ENCODE measurements around the gene FNDC3B.
A peak's percentile ranks its signal among the peaks of the same experiment; 100 is the strongest.

The FNDC3B gene

DNA sequence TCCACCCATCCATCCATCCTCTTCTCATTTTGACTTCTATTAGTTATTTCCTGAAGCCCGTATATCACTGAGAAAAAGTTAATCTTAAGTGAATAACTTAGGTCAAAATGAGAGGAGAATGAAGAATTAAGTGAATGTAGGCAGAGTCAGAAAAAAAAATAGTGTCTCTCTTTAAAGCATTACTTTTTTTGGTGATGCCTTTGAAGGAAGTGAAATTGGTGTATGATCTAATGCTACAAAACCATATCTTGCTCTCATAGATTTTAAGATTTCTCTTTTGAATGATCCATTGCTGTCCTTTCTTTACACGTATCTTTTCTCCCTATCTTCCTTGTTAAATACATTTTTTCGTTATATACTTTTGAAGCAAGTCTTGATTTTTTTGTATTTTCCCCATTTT, 23.4 kb downstream of the FNDC3B start:
- TF ChIP-seq ZNF174 (tag by site-specific recombination; IDR thresholded peaks at IDR 0.05) (no peak), SALL2 (tag by site-specific recombination; IDR thresholded peaks at IDR 0.05; ENCODE audit: borderline replicate concordance) (no peak), ZNF221 (tag by site-specific recombination; IDR thresholded peaks at IDR 0.05; ENCODE audit: borderline replicate concordance) (no peak), ZNF366 (tag by site-specific recombination; conservative IDR thresholded peaks at IDR 0.05) (0 out of 2 replicates have a peak, but pooled peaks have one; percentile 27), ZBTB8A (tag by site-specific recombination; IDR thresholded peaks at IDR 0.05) (no peak)
- POLR2A ChIA-PET, result no interaction called here
- CTCF ChIA-PET, result no interaction called here
- Histone ChIP-seq H3K4me1 (ENCODE audit: control insufficient read depth, insufficient read depth, low read length) (peaks cover 3% of the 10 kb centered on the region), H3K36me3 (ENCODE audit: control insufficient read depth in 2 of 2, insufficient read depth in 1 of 2, low read length in 2 of 2) (no peaks in the 10 kb centered on the region), H3K27ac (ENCODE audit: extremely low read depth, low read depth, low read length) (no peak overlapping the region), H3K9me3 (ENCODE audit: control insufficient read depth, insufficient read depth, low read depth, low read length) (no peaks in the 10 kb centered on the region), H3K4me3 (ENCODE audit: low read depth, low read length) (no peak overlapping the region)

DNA sequence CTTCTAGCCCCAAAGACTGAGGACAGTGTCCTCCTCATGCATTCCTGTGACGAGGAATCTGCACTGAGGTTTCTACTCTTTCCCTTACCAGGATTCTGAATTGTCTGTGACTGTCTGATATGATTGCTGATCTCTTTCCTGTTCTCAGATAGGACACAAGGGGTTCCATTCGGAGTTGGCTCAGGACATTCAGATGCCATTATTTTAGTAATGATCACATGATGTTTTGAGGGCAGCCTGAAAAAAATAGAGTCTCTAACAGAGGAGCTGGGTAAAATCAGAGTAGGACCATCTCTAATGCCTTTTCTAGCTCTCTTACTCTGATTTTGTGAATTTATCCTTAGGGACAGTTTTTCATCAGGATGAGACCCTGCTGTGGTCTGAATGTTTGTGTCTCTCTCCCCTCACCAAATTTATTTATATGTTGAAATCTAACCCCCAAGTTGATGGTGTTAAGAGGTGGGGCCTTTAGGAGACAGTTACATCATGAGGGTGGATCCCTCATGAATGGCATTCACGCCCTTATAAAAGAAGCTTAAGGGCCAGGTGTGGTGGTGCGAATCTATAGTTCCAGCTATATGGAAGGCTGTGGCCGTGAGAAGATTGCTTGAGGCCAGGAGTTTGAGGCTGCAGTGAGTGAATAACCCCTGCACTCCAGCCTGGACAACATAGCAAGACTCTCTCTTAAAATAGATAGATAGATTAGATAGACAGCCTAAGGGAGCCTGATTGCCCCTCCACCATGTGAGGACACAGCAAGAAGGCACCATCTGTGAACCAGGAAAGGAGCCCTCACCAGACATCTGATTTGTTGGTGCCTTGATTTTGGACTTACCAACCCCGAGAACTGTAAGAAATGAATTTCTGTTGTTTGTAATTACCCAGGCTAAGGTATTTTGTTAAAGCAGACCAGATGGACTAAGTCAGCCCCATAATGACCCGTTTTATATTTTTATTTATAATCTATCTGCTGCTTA, 24.4 kb downstream of the FNDC3B start:
- Histone ChIP-seq H3K36me3 (ENCODE audit: control insufficient read depth in 2 of 2, insufficient read depth in 1 of 2, low read length in 2 of 2) (no peaks in the 10 kb centered on the region), H3K9me3 (ENCODE audit: control insufficient read depth, insufficient read depth, low read depth, low read length) (no peaks in the 10 kb centered on the region), H3K27ac (ENCODE audit: extremely low read depth, low read depth, low read length) (no peak overlapping the region), H3K4me3 (ENCODE audit: low read depth, low read length) (no peak overlapping the region), H3K4me1 (ENCODE audit: control insufficient read depth, insufficient read depth, low read length) (peaks cover 3% of the 10 kb centered on the region)
- POLR2A ChIA-PET, result no interaction called here
- TF ChIP-seq KLF1 (tag by site-specific recombination; IDR thresholded peaks at IDR 0.05) (peak; percentile 69), ZNF449 (tag by site-specific recombination; IDR thresholded peaks at IDR 0.05) (no peak), ZNF354C (tag by site-specific recombination; IDR thresholded peaks at IDR 0.05; ENCODE audit: borderline replicate concordance, low read depth) (no peak), ZNF473 (tag by site-specific recombination; IDR thresholded peaks at IDR 0.05) (no peak), ZNF148 (tag by site-specific recombination; IDR thresholded peaks at IDR 0.05; ENCODE audit: borderline replicate concordance) (no peak), ZNF140 (tag by site-specific recombination; IDR thresholded peaks at IDR 0.05) (no peak)
- CTCF ChIA-PET, result no interaction called here

DNA sequence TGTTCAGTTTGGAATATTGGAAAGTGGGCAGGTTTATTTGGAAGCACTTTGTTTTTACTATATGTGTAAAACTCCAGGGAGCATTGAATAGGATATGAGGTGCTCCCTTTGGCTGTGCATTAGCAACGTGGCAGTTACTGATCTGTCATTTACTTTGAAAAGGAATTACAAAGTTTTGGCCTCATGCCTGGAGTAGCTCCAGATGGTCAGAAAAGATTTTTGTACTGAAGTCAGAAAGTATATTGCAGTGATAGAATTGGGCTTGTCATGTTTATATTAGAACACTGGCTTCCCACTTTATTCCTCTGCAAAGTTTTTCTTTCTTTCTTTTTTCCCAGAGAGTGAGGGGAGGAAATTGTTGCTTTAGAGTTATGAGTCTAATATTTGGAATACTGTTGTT, 26.1 kb downstream of the FNDC3B start:
- ChIA-PET CTCF (no interaction called here), POLR2A (no interaction called here)
- no peaks in the 10 kb centered on the region for H3K9me3 ChIP-seq (ENCODE audit: control insufficient read depth, insufficient read depth, low read depth, low read length)
- H3K4me1 ChIP-seq (ENCODE audit: control insufficient read depth, insufficient read depth, low read length), result peaks cover 3% of the 10 kb centered on the region
- no peaks in the 10 kb centered on the region for H3K36me3 ChIP-seq (ENCODE audit: control insufficient read depth in 2 of 2, insufficient read depth in 1 of 2, low read length in 2 of 2)
- H3K4me3 ChIP-seq (ENCODE audit: low read depth, low read length), result no peak overlapping the region
- no peak overlapping the region for H3K27ac ChIP-seq (ENCODE audit: extremely low read depth, low read depth, low read length)
- TF ChIP-seq ZSCAN30 (tag by site-specific recombination; IDR thresholded peaks at IDR 0.05) (peak; percentile 53; the same call in 1 of the 2 replicates), IKZF3 (tag by site-specific recombination; IDR thresholded peaks at IDR 0.05) (0 out of 2 replicates have a peak, but pooled peaks have one; percentile 29), FEZF1 (tag by site-specific recombination; IDR thresholded peaks at IDR 0.05) (peak; percentile 97), GFI1B (tag by site-specific recombination; IDR thresholded peaks at IDR 0.05) (peak; percentile 66; the same call in 1 of the 2 replicates), GLI2 (tag by site-specific recombination; IDR thresholded peaks at IDR 0.05; ENCODE audit: borderline replicate concordance, low read depth) (no peak), ZNF366 (tag by site-specific recombination; conservative IDR thresholded peaks at IDR 0.05) (0 out of 2 replicates have a peak, but pooled peaks have one; percentile 20), ZBTB44 (tag by site-specific recombination; IDR thresholded peaks at IDR 0.05) (peak; percentile 51; the same call in 1 of the 2 replicates)
- TF ChIP-seq, protein P1, sequence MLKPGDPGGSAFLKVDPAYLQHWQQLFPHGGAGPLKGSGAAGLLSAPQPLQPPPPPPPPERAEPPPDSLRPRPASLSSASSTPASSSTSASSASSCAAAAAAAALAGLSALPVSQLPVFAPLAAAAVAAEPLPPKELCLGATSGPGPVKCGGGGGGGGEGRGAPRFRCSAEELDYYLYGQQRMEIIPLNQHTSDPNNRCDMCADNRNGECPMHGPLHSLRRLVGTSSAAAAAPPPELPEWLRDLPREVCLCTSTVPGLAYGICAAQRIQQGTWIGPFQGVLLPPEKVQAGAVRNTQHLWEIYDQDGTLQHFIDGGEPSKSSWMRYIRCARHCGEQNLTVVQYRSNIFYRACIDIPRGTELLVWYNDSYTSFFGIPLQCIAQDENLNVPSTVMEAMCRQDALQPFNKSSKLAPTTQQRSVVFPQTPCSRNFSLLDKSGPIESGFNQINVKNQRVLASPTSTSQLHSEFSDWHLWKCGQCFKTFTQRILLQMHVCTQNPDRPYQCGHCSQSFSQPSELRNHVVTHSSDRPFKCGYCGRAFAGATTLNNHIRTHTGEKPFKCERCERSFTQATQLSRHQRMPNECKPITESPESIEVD (tag by site-specific recombination; IDR thresholded peaks at IDR 0.05), result peak; percentile 94
- TF ChIP-seq, protein P2, sequence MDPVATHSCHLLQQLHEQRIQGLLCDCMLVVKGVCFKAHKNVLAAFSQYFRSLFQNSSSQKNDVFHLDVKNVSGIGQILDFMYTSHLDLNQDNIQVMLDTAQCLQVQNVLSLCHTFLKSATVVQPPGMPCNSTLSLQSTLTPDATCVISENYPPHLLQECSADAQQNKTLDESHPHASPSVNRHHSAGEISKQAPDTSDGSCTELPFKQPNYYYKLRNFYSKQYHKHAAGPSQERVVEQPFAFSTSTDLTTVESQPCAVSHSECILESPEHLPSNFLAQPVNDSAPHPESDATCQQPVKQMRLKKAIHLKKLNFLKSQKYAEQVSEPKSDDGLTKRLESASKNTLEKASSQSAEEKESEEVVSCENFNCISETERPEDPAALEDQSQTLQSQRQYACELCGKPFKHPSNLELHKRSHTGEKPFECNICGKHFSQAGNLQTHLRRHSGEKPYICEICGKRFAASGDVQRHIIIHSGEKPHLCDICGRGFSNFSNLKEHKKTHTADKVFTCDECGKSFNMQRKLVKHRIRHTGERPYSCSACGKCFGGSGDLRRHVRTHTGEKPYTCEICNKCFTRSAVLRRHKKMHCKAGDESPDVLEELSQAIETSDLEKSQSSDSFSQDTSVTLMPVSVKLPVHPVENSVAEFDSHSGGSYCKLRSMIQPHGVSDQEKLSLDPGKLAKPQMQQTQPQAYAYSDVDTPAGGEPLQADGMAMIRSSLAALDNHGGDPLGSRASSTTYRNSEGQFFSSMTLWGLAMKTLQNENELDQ (tag by site-specific recombination; IDR thresholded peaks at IDR 0.05; ENCODE audit: low read depth), result no peak
